Fibroblast of mammary gland (primary cell): ENCODE measurements around the gene GAD2.

Experiments
- DNase-seq: peaks from one replicate; pipeline ENCODE4 v3.0.0-alpha.2; 2010; ENCODE audit warnings: low read depth
- H3K4me3 ChIP-seq: 2 replicates; pipeline ENCODE4 v1.5.1; 2011; ENCODE audit warnings: low read depth, mild to moderate bottlenecking, low read length, moderate library complexity; ENCODE audit not compliant: control insufficient read depth
- CTCF ChIP-seq: conservative IDR thresholded peaks from 2 replicates; pipeline ENCODE4 v1.5.1; 2011; ENCODE audit warnings: low read depth, low read length, inconsistent platforms; ENCODE audit not compliant: control insufficient read depth, insufficient read depth

Gene GAD2

GRCh38 chr10:26214004-26214403 lies 2.6 kb upstream of the GAD2 start:
- no peak overlapping the region for H3K4me3 ChIP-seq
- TF ChIP-seq CTCF, result no peak
- no peak for DNase-seq

- no peak for DNase-seq
- no peak for TF ChIP-seq CTCF
- H3K4me3 ChIP-seq, result no peak overlapping the region
Observed at GRCh38 chr10:26214551-26215395, 1.8 kb upstream of the GAD2 start.

- no peak for TF ChIP-seq CTCF
- no peak for DNase-seq
- H3K4me3 ChIP-seq, result no peak overlapping the region
Observed at GRCh38 chr10:26215396-26215934, 1.1 kb upstream of the GAD2 start.

GRCh38 chr10:26215935-26216584 lies 514 bp upstream of the GAD2 start:
- TF ChIP-seq CTCF, result no peak
- peak; percentile 1 for DNase-seq
- H3K4me3 ChIP-seq, result no peak overlapping the region

GRCh38 chr10:26217396-26218086 lies 967 bp downstream of the GAD2 start:
- TF ChIP-seq CTCF, result no peak
- no peak for DNase-seq
- H3K4me3 ChIP-seq, result no peak overlapping the region

- TF ChIP-seq CTCF, result no peak
- no peak overlapping the region for H3K4me3 ChIP-seq
- no peak for DNase-seq
Observed at GRCh38 chr10:26219676-26220075, 3.1 kb downstream of the GAD2 start.
